Measurements from ENCODE around the gene PIP5K1B. TPM values are rescaled to one million over a fixed set of nuclear protein-coding genes. Genes with fewer than 3 reads are reported as not detected.

The PIP5K1B gene
- total RNA-seq, 1 experiment from 2014 or later: not detected

DNA sequence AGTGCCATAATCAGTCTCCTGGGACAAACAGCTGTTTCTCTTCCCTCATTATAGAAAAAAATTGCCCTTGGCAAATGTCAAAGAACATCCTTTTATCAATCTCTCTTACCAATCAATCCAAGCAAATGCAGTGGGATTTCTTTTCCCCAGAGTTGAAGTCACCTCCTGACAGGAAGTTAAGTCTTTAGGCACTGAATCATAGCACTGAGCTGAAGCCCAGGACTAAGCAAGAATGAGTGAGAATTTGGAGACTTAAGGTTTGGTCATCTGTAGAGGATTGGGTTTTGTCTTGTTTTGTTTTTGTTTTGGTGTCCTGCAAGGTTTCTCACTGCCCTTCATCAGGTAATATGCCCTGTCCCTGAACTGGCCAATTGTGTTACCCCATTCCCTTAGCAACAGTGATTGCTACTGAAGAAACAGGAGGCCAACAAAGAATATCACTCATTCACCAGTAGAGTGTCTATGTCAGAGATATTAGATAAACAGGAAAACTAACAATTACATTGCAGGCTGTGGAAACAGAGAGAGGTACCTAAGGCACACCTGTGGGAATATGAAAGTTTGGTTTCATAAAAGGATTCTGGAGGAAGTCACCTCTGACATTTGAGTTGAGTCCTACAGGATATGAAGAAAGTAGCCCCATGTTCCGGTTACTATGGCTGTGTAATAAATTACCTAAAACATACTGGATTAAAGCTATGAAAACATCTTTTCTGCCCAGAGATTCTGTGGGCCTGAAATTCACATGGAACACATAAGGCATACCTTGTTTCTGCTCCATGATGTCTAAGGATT is 326.0 kb downstream of the PIP5K1B start:
- no peaks in the 10 kb centered on the region for H3K27me3 ChIP-seq (ENCODE audit: control insufficient read depth, insufficient read depth, low read length)
- TF ChIP-seq SIN3A (IDR thresholded peaks at IDR 0.05; ENCODE audit: borderline replicate concordance, insufficient read depth, low read depth, low read length) (no peak), POLR2AphosphoS5 (IDR thresholded peaks at IDR 0.05; ENCODE audit: low read depth, low read length) (no peak), TCF7L2 (IDR thresholded peaks at IDR 0.05; ENCODE audit: low read depth, low read length) (no peak)
- TF ChIP-seq, protein P1, sequence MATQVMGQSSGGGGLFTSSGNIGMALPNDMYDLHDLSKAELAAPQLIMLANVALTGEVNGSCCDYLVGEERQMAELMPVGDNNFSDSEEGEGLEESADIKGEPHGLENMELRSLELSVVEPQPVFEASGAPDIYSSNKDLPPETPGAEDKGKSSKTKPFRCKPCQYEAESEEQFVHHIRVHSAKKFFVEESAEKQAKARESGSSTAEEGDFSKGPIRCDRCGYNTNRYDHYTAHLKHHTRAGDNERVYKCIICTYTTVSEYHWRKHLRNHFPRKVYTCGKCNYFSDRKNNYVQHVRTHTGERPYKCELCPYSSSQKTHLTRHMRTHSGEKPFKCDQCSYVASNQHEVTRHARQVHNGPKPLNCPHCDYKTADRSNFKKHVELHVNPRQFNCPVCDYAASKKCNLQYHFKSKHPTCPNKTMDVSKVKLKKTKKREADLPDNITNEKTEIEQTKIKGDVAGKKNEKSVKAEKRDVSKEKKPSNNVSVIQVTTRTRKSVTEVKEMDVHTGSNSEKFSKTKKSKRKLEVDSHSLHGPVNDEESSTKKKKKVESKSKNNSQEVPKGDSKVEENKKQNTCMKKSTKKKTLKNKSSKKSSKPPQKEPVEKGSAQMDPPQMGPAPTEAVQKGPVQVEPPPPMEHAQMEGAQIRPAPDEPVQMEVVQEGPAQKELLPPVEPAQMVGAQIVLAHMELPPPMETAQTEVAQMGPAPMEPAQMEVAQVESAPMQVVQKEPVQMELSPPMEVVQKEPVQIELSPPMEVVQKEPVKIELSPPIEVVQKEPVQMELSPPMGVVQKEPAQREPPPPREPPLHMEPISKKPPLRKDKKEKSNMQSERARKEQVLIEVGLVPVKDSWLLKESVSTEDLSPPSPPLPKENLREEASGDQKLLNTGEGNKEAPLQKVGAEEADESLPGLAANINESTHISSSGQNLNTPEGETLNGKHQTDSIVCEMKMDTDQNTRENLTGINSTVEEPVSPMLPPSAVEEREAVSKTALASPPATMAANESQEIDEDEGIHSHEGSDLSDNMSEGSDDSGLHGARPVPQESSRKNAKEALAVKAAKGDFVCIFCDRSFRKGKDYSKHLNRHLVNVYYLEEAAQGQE (IDR thresholded peaks at IDR 0.05; ENCODE audit: insufficient read depth in 1 of 2, low read depth in 2 of 2, low read length in 1 of 2): no peak
- TF ChIP-seq, protein P2, sequence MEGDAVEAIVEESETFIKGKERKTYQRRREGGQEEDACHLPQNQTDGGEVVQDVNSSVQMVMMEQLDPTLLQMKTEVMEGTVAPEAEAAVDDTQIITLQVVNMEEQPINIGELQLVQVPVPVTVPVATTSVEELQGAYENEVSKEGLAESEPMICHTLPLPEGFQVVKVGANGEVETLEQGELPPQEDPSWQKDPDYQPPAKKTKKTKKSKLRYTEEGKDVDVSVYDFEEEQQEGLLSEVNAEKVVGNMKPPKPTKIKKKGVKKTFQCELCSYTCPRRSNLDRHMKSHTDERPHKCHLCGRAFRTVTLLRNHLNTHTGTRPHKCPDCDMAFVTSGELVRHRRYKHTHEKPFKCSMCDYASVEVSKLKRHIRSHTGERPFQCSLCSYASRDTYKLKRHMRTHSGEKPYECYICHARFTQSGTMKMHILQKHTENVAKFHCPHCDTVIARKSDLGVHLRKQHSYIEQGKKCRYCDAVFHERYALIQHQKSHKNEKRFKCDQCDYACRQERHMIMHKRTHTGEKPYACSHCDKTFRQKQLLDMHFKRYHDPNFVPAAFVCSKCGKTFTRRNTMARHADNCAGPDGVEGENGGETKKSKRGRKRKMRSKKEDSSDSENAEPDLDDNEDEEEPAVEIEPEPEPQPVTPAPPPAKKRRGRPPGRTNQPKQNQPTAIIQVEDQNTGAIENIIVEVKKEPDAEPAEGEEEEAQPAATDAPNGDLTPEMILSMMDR (IDR thresholded peaks at IDR 0.05): no peak
- H3K9me3 ChIP-seq (ENCODE audit: control insufficient read depth, insufficient read depth, low read depth, low read length): no peaks in the 10 kb centered on the region
- H3K27ac ChIP-seq (ENCODE audit: low read length): no peak overlapping the region
- no peaks in the 10 kb centered on the region for H3K4me1 ChIP-seq (ENCODE audit: control insufficient read depth, insufficient read depth, low read length)
- ChIA-PET POLR2A (no interaction called here), CTCF (no interaction called here)
- no peaks in the 10 kb centered on the region; the same call in 1 of the 2 replicates for H3K36me3 ChIP-seq (ENCODE audit: control insufficient read depth, insufficient read depth, low read length)
- DNase-seq (ENCODE audit: low read depth, low spot score): no peak
- BruUV-seq (replicated peaks): no TSS peak
- no peak overlapping the region for H3K4me3 ChIP-seq (ENCODE audit: low read depth in 2 of 2, low read length in 2 of 2)
- intact Hi-C loops (cut with micrococcal nuclease; ENCODE audit: unreplicated experiment): no loop called here
- ATAC-seq: no peak
- in situ Hi-C loops (cut with HindIII; ENCODE audit: low pct_unique_long_range_greater_than_20kb, low sequenced_read_pairs): no loop called here

DNA sequence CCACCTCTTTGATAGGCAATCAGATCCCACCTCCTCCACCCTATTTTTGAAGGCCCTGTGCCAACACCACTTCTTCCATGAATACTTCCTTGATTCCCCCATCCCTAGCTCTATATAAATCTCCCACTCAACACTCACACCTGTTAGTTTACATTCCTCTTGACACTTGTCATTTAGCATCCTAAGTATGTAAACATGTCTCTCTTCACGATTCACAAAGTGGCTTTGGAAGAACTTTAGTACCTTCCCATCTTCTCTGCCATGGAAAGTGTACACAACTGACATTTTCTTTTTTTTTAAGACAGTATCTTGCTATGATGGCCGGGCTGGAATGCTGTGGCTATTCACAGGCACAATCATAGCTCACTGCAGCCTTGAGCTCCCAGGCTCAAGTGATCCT is 329.0 kb downstream of the PIP5K1B start:
- no peak overlapping the region for H3K4me3 ChIP-seq (ENCODE audit: low read depth in 2 of 2, low read length in 2 of 2)
- in situ Hi-C loops (cut with HindIII; ENCODE audit: low pct_unique_long_range_greater_than_20kb, low sequenced_read_pairs): no loop called here
- TF ChIP-seq, protein P2 (IDR thresholded peaks at IDR 0.05): no peak
- TF ChIP-seq TCF7L2 (IDR thresholded peaks at IDR 0.05; ENCODE audit: low read depth, low read length) (no peak), SIN3A (IDR thresholded peaks at IDR 0.05; ENCODE audit: borderline replicate concordance, insufficient read depth, low read depth, low read length) (no peak), POLR2AphosphoS5 (IDR thresholded peaks at IDR 0.05; ENCODE audit: low read depth, low read length) (no peak)
- TF ChIP-seq, protein P1 (IDR thresholded peaks at IDR 0.05; ENCODE audit: insufficient read depth in 1 of 2, low read depth in 2 of 2, low read length in 1 of 2): no peak
- ChIA-PET CTCF (interaction anchor here (0.7 kb wide), 1 partner anchor 10 kb away, joined by 4 read pairs; no protein-coding TSS in a partner anchor), POLR2A (no interaction called here)
- no peak overlapping the region for H3K27ac ChIP-seq (ENCODE audit: low read length)
- DNase-seq (ENCODE audit: low read depth, low spot score) (no peak), ATAC-seq (no peak)
- no TSS peak for BruUV-seq (replicated peaks)
- intact Hi-C loops (cut with micrococcal nuclease; ENCODE audit: unreplicated experiment): no loop called here
- no peaks in the 10 kb centered on the region for H3K9me3 ChIP-seq (ENCODE audit: control insufficient read depth, insufficient read depth, low read depth, low read length)
- no peaks in the 10 kb centered on the region for H3K27me3 ChIP-seq (ENCODE audit: control insufficient read depth, insufficient read depth, low read length)
- no peaks in the 10 kb centered on the region for H3K4me1 ChIP-seq (ENCODE audit: control insufficient read depth, insufficient read depth, low read length)
- no peaks in the 10 kb centered on the region; the same call in 1 of the 2 replicates for H3K36me3 ChIP-seq (ENCODE audit: control insufficient read depth, insufficient read depth, low read length)
